Mesenchymal stem cell (in vitro differentiated cells and primary cell): ENCODE data around the gene ZNF415.
A peak's percentile ranks its signal among the peaks of the same experiment; 100 is the strongest.

Source experiments
- DNase-seq: peaks from one replicate; pipeline ENCODE4 v3.0.0-alpha.2; 2013
- H2AFZ ChIP-seq: one replicate; pipeline ENCODE4 v1.6.1; 2013; ENCODE audit warnings: low read depth, mild to moderate bottlenecking, control low read depth, inconsistent platforms, low read length, moderate library complexity
- H2AK5ac ChIP-seq: 2 replicates; pipeline ENCODE4 v1.6.1; 2013; ENCODE audit warnings: low read length, moderate library complexity, mild to moderate bottlenecking, inconsistent platforms; ENCODE audit not compliant: severe bottlenecking
- H2BK120ac ChIP-seq: one replicate; pipeline ENCODE4 v1.6.1; 2013; ENCODE audit warnings: low read depth, mild to moderate bottlenecking, inconsistent platforms, low read length, moderate library complexity
- H2BK12ac ChIP-seq, 2 experiments: one replicate each; pipeline ENCODE4 v1.6.1; 2013; ENCODE audit warnings: inconsistent platforms in 2 of 2, low read length in 2 of 2, mild to moderate bottlenecking in 2 of 2, moderate library complexity in 2 of 2, control low read depth in 1 of 2
- H2BK15ac ChIP-seq: one replicate; pipeline ENCODE4 v1.6.1; 2013; ENCODE audit warnings: mild to moderate bottlenecking, low read depth, inconsistent platforms; ENCODE audit not compliant: poor library complexity, severe bottlenecking
- H2BK5ac ChIP-seq: 2 replicates; pipeline ENCODE4 v1.6.1; 2013; ENCODE audit warnings: low read depth, mild to moderate bottlenecking, low read length, control low read depth, inconsistent platforms; ENCODE audit not compliant: poor library complexity, severe bottlenecking
- H3K14ac ChIP-seq, 2 experiments: one replicate each; pipeline ENCODE4 v1.6.1; 2013; ENCODE audit warnings: inconsistent platforms in 2 of 2, low read length in 2 of 2, control low read depth in 1 of 2, mild to moderate bottlenecking in 1 of 2, moderate library complexity in 1 of 2
- H3K18ac ChIP-seq, 2 experiments: one replicate each; pipeline ENCODE4 v1.6.1; 2013; ENCODE audit warnings: inconsistent platforms in 2 of 2, low read length in 2 of 2, control low read depth in 1 of 2, low read depth in 1 of 2, mild to moderate bottlenecking in 1 of 2
- H3K23ac ChIP-seq, 2 experiments: one replicate each; pipeline ENCODE4 v1.6.1; 2013; ENCODE audit warnings: inconsistent platforms in 2 of 2, low read length in 2 of 2, mild to moderate bottlenecking in 2 of 2, moderate library complexity in 2 of 2, control low read depth in 1 of 2
- H3K27ac ChIP-seq: 2 replicates; pipeline ENCODE4 v1.5.1; 2013; ENCODE audit warnings: mild to moderate bottlenecking, moderate library complexity, low read length, control low read depth, inconsistent platforms; ENCODE audit not compliant: poor library complexity, severe bottlenecking
- H3K27me3 ChIP-seq, 2 experiments: 2 replicates each; pipeline versions ENCODE4 v1.6.1 to v1.7.0; 2013; ENCODE audit warnings: low read length in 2 of 2, mild to moderate bottlenecking in 2 of 2, moderate library complexity in 2 of 2, control low read depth in 1 of 2, inconsistent platforms in 1 of 2; ENCODE audit not compliant: control insufficient read depth in 1 of 2, insufficient read depth in 1 of 2
- H3K36me3 ChIP-seq, 2 experiments: 2 replicates each; pipeline versions ENCODE4 v1.6.1 to v1.7.0; 2013; ENCODE audit warnings: low read length in 2 of 2, control low read depth in 1 of 2, inconsistent platforms in 1 of 2, low read depth in 1 of 2, mild to moderate bottlenecking in 1 of 2; ENCODE audit not compliant: insufficient read depth in 2 of 2, control insufficient read depth in 1 of 2
- H3K4ac ChIP-seq, 2 experiments: one replicate each; pipeline ENCODE4 v1.6.1; 2013; ENCODE audit warnings: inconsistent platforms in 2 of 2, low read length in 2 of 2, mild to moderate bottlenecking in 2 of 2, moderate library complexity in 2 of 2, control low read depth in 1 of 2, low read depth in 1 of 2
- H3K4me1 ChIP-seq: 2 replicates; pipeline ENCODE4 v1.6.1; 2013; ENCODE audit warnings: low read depth, low read length, control low read depth; ENCODE audit not compliant: control insufficient read depth, insufficient read depth
- H3K4me2 ChIP-seq: 2 replicates; pipeline ENCODE4 v1.6.1; 2013; ENCODE audit warnings: low read length, mild to moderate bottlenecking, inconsistent platforms; ENCODE audit not compliant: poor library complexity, severe bottlenecking
- H3K4me3 ChIP-seq, 2 experiments: 2 replicates each; pipeline versions ENCODE4 v1.5.1 to v1.7.0; 2013; ENCODE audit warnings: low read length in 2 of 2, mild to moderate bottlenecking in 2 of 2, control low read depth in 1 of 2, low read depth in 1 of 2; ENCODE audit not compliant: insufficient read depth in 1 of 2
- H3K79me1 ChIP-seq: replicated peaks from 2 replicates; pipeline ENCODE4 v1.6.1; 2013; ENCODE audit warnings: mild to moderate bottlenecking, control low read depth, low read length, inconsistent platforms; ENCODE audit not compliant: poor library complexity, severe bottlenecking
- H3K9ac ChIP-seq: 2 replicates; pipeline ENCODE4 v1.7.0; 2013; ENCODE audit warnings: mild to moderate bottlenecking, low read length, moderate library complexity
- H3K9me3 ChIP-seq: 2 replicates; pipeline ENCODE4 v1.7.0; 2013; ENCODE audit warnings: mild to moderate bottlenecking, low read length; ENCODE audit not compliant: control insufficient read depth
- H4K8ac ChIP-seq: one replicate; pipeline ENCODE4 v1.6.1; 2013; ENCODE audit warnings: inconsistent platforms, mild to moderate bottlenecking, low read length, moderate library complexity
- H4K91ac ChIP-seq: one replicate; pipeline ENCODE4 v1.6.1; 2013; ENCODE audit warnings: mild to moderate bottlenecking, low read length, inconsistent platforms
- WGBS: methylation state at CpG from one replicate; pipeline ENCODE4 v1.1.7; 2013; ENCODE audit warnings: mixed read lengths; 5-methylcytosine and 5-hydroxymethylcytosine counted together

Gene ZNF415

DNA sequence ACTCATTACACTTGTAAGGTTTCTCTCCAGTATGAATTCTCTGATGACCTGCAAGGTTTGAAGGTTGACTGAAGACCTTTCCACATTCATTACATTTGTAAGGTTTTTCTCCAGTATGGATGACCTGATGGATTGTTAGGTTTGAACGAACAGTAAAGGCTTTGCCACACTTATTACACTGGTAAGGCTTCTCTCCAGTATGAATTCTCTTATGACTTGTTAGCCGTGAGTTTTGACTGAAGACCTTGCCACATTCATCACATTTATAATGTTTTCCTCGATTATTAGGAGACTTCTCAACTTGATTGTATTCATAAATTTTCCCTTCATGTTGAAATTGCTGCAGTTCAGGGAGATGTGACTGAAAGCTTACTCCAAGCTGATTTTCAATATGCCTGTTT is 33.0 kb upstream of the ZNF415 start:
- Histone ChIP-seq H2BK15ac (no peak overlapping the region), H3K4me3 (peak overlapping the region in 1 of 2 experiments; percentile 22), H3K18ac (no peak overlapping the region), H3K14ac (no peak overlapping the region), H3K4ac (no peak overlapping the region), H3K9me3 (peaks cover 67% of the 10 kb centered on the region), H4K91ac (no peak overlapping the region), H2BK12ac (no peak overlapping the region), H3K79me1 (no peaks in the 10 kb centered on the region), H4K8ac (no peak overlapping the region), H2AK5ac (no peak overlapping the region), H3K4me1 (no peaks in the 10 kb centered on the region), H3K23ac (no peak overlapping the region), H2AFZ (no peak overlapping the region), H3K4me2 (no peak overlapping the region), H2BK5ac (no peak overlapping the region), H2BK120ac (no peak overlapping the region), H3K36me3 (peaks cover 0 to 25% of the 10 kb centered on the region in 2 experiments), H3K27ac (no peak overlapping the region), H3K9ac (no peak overlapping the region), H3K27me3 (no peaks in the 10 kb centered on the region)
- no peak for DNase-seq
- 84% methylated on average over 3 of the region's 3 CpGs for WGBS

DNA sequence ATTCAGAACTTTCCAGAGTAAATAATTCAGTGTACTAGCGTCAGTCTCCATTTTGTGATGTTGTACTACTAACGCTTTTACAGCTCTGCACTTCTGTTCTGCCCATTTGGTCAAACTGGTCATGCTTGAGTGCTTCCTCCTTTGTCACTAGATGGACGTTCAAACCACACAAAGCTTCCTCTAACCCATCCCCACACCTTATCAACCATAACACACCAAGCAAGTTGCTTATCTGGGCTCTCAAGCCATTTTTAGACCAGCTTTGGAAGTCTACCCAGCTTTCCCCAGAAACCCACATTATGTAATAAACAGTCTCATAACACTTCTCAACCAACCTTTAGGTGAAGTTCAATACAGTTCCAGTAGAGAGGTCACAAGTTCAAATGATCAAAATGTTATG is 28.4 kb upstream of the ZNF415 start:
- H3K18ac ChIP-seq = no peak overlapping the region
- H3K27ac ChIP-seq = no peak overlapping the region
- no peak overlapping the region for H2BK120ac ChIP-seq
- H3K4ac ChIP-seq = no peak overlapping the region
- peaks cover 0 to 17% of the 10 kb centered on the region in 2 experiments for H3K36me3 ChIP-seq
- H4K91ac ChIP-seq = no peak overlapping the region
- H2BK12ac ChIP-seq = no peak overlapping the region
- peak overlapping the region in 1 of 2 experiments; percentile 47 for H3K4me3 ChIP-seq
- no peak overlapping the region for H3K9ac ChIP-seq
- no peak overlapping the region for H2AK5ac ChIP-seq
- DNase-seq = no peak
- H3K4me1 ChIP-seq = peaks cover 4% of the 10 kb centered on the region
- H3K14ac ChIP-seq = no peak overlapping the region
- H4K8ac ChIP-seq = no peak overlapping the region
- peaks cover 44% of the 10 kb centered on the region for H3K9me3 ChIP-seq
- H2BK15ac ChIP-seq = no peak overlapping the region
- no peak overlapping the region for H3K4me2 ChIP-seq
- no peak overlapping the region for H3K23ac ChIP-seq
- H3K79me1 ChIP-seq = peaks cover 9% of the 10 kb centered on the region
- WGBS = 72% methylated on average over 3 of the region's 3 CpGs
- H3K27me3 ChIP-seq = no peaks in the 10 kb centered on the region
- no peak overlapping the region for H2BK5ac ChIP-seq
- H2AFZ ChIP-seq = no peak overlapping the region

DNA sequence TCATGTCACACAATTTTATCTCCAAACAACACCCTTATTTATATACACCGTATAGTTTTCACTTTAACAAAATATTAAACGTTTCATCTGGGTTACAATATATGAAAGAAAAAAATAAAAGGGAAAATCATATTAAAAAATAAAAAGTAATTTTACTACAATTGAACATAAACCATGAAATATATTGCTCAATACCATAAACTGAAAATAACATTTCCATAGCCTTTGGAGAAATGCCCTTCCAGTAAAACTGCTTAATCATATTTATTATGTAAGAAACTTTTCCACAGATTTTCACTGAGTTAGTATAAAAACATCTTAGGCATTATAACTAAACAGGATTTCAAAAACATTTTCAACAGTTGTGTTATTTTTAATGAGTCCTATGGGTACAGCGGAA is 27.6 kb upstream of the ZNF415 start:
- Histone ChIP-seq H3K14ac (no peak overlapping the region), H4K8ac (no peak overlapping the region), H3K27me3 (no peaks in the 10 kb centered on the region), H2BK120ac (no peak overlapping the region), H3K79me1 (peaks cover 13% of the 10 kb centered on the region), H4K91ac (no peak overlapping the region), H3K4me1 (peaks cover 4% of the 10 kb centered on the region), H3K9me3 (peaks cover 37% of the 10 kb centered on the region), H3K23ac (no peak overlapping the region), H3K36me3 (peaks cover 2 to 13% of the 10 kb centered on the region in 2 experiments), H3K18ac (no peak overlapping the region), H2BK5ac (no peak overlapping the region), H3K4me2 (no peak overlapping the region), H3K9ac (no peak overlapping the region), H3K27ac (no peak overlapping the region), H3K4me3 (no peak overlapping the region), H2AK5ac (no peak overlapping the region), H2AFZ (no peak overlapping the region), H2BK12ac (no peak overlapping the region), H2BK15ac (no peak overlapping the region), H3K4ac (no peak overlapping the region)
- WGBS = 100% methylated on average over 1 of the region's 3 CpGs
- no peak for DNase-seq

DNA sequence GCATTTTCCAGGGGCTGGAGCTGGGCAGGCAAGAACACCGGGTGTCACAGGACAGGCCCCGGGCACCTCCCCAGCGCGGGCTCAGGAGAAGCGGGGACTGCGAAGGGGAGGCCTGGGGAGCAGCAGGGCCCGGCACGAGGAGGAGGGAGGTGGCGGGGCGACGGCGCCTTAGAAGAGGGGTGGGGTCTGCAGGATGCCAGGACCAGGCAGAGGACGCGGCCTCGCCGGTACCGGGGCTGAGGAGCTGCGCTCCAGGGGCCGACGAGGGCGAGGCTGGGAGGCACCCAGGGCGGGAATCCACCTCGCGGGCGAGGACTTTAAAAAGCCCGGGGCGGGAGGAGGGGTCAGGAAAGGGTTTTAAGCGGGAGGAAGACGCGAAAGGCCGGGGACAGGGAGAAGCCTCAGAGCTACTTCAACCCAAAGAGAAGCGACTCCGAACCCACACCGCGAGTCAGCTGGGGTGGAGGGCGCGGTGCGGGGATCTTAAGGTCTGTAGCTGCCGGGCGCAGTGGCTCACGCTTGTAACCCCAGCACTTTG is 25.5 kb upstream of the ZNF415 start:
- peak overlapping the region in 1 of 2 experiments; percentile 34 for H3K23ac ChIP-seq
- H2BK120ac ChIP-seq = peak overlapping the region; percentile 43
- no peak overlapping the region for H3K4ac ChIP-seq
- peak overlapping the region; percentile 83 for H4K8ac ChIP-seq
- H4K91ac ChIP-seq = no peak overlapping the region
- H3K27ac ChIP-seq = no peak overlapping the region
- peaks cover 4% of the 10 kb centered on the region for H3K4me1 ChIP-seq
- no peak overlapping the region for H2BK12ac ChIP-seq
- DNase-seq = peak; percentile 49
- H3K9ac ChIP-seq = peak overlapping the region; percentile 85
- peak overlapping the region; percentile 69 to 83 for H3K4me3 ChIP-seq
- peaks cover 18% of the 10 kb centered on the region for H3K79me1 ChIP-seq
- 2% methylated on average over 35 of the region's 41 CpGs for WGBS
- H3K27me3 ChIP-seq = no peaks in the 10 kb centered on the region
- peaks cover 29% of the 10 kb centered on the region for H3K9me3 ChIP-seq
- H2AFZ ChIP-seq = peak overlapping the region; percentile 37
- no peak overlapping the region for H2BK5ac ChIP-seq
- peak overlapping the region in 1 of 2 experiments; percentile 7 for H3K14ac ChIP-seq
- no peak overlapping the region for H2AK5ac ChIP-seq
- H3K4me2 ChIP-seq = peak overlapping the region; percentile 98
- H3K36me3 ChIP-seq = peaks cover 17 to 21% of the 10 kb centered on the region in 2 experiments
- H3K18ac ChIP-seq = peak overlapping the region in 1 of 2 experiments; percentile 28
- H2BK15ac ChIP-seq = no peak overlapping the region
